HPDE6-E6E7 (cell line): Measurements from ENCODE around the gene OBSCN.
"Not testable (repeated sequence)": the region's sequence is repeated elsewhere in the genome, so short reads cannot be mapped to it uniquely, and the experiment has no call there.

Source experiments
- DNase-seq: peaks from one replicate; pipeline ENCODE4 v3.0.0; 2011; ENCODE audit warnings: missing footprints; ENCODE audit errors: extremely low spot score

OBSCN gene

GRCh38 chr1:228212966-228213844, 5.4 kb downstream of the OBSCN start:
- peak; percentile 90 for DNase-seq

GRCh38 chr1:228213917-228214808, 6.3 kb downstream of the OBSCN start:
- no peak for DNase-seq

- no peak for DNase-seq
These were observed 7.2 kb downstream of the OBSCN start for GRCh38 chr1:228214921-228215662.

- no peak for DNase-seq
These were observed 7.8 kb downstream of the OBSCN start for GRCh38 chr1:228215663-228216116.

- DNase-seq, result no peak
These were observed 8.8 kb downstream of the OBSCN start for GRCh38 chr1:228216371-228217320.

- DNase-seq, result no peak
These were observed 9.9 kb downstream of the OBSCN start for GRCh38 chr1:228217551-228218344.

GRCh38 chr1:228218513-228219244, 10.8 kb downstream of the OBSCN start:
- DNase-seq, result no peak

- no peak for DNase-seq
These were observed 11.6 kb downstream of the OBSCN start for GRCh38 chr1:228219245-228219961.

- no peak for DNase-seq
These were observed 12.3 kb downstream of the OBSCN start for GRCh38 chr1:228219962-228220780.

GRCh38 chr1:228221097-228221496, 13.3 kb downstream of the OBSCN start:
- not testable (repeated sequence) for DNase-seq

GRCh38 chr1:228222548-228222947, 14.7 kb downstream of the OBSCN start:
- no peak for DNase-seq

GRCh38 chr1:228224198-228225164, 16.6 kb downstream of the OBSCN start:
- no peak for DNase-seq

- DNase-seq, result no peak
These were observed 17.4 kb downstream of the OBSCN start for GRCh38 chr1:228225165-228225710.

- no peak for DNase-seq
These were observed 17.9 kb downstream of the OBSCN start for GRCh38 chr1:228225740-228226139.

GRCh38 chr1:228226141-228226874, 18.5 kb downstream of the OBSCN start:
- DNase-seq, result no peak
